Fibroblast of the aortic adventitia (primary cell): Measurements from ENCODE around the gene SNAPC2. TPM values are rescaled to one million over a fixed set of nuclear protein-coding genes. Genes with fewer than 3 reads are reported as not detected.
"Not testable (repeated sequence)": the region's sequence is repeated elsewhere in the genome, so short reads cannot be mapped to it uniquely, and the experiment has no call there.

Experiments
- DNase-seq: peaks from one replicate; pipeline ENCODE4 v3.0.0-alpha.2; 2010; ENCODE audit warnings: low read depth
- H3K4me3 ChIP-seq: 2 replicates; pipeline ENCODE4 v1.5.1; 2011; ENCODE audit warnings: low read depth, mild to moderate bottlenecking, control low read depth, low read length, moderate library complexity
- total RNA-seq: library from RNA; depleted of rRNA; stranded (reverse); fragments of >200 nt; gene quantifications from 2 replicates; pipeline ENCODE4 v1.2.3, GENCODE V29; 2012; ENCODE audit warnings: low replicate concordance
- TF ChIP-seq, protein P1 (sequence below): IDR thresholded peaks from 2 replicates; pipeline ENCODE4 v1.5.1; 2011; ENCODE audit warnings: mild to moderate bottlenecking, low read length, control low read depth, inconsistent platforms; ENCODE audit not compliant: insufficient read depth

Gene SNAPC2
- total RNA-seq, 1 donor: 27.8 TPM

- DNase-seq: no peak
- no peak overlapping the region for H3K4me3 ChIP-seq
- TF ChIP-seq, protein P1, sequence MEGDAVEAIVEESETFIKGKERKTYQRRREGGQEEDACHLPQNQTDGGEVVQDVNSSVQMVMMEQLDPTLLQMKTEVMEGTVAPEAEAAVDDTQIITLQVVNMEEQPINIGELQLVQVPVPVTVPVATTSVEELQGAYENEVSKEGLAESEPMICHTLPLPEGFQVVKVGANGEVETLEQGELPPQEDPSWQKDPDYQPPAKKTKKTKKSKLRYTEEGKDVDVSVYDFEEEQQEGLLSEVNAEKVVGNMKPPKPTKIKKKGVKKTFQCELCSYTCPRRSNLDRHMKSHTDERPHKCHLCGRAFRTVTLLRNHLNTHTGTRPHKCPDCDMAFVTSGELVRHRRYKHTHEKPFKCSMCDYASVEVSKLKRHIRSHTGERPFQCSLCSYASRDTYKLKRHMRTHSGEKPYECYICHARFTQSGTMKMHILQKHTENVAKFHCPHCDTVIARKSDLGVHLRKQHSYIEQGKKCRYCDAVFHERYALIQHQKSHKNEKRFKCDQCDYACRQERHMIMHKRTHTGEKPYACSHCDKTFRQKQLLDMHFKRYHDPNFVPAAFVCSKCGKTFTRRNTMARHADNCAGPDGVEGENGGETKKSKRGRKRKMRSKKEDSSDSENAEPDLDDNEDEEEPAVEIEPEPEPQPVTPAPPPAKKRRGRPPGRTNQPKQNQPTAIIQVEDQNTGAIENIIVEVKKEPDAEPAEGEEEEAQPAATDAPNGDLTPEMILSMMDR: no peak
These were observed 39.1 kb downstream of the SNAPC2 start for GRCh38 chr19:7959211-7959610.

DNA sequence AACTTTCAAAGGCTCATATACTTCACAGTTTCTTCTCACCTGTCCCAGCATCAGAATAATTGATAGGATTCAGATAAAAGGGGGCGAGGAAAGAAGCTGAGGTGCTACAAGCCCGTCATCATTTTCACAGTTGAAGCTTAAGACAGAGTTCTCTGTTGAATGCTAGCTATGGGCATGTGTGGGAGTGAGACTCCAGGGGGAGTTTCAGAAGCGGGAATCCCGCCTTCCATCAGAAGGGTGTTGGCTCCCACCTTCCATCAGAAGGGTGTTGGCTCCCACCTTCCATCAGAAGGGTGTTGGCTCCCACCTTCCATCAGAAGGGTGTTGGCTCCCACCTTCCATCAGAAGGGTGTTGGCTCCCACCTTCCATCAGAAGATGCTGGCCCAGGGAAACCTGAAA, 40.9 kb downstream of the SNAPC2 start:
- H3K4me3 ChIP-seq, DNase-seq: not testable (repeated sequence)

- no peak for DNase-seq
- H3K4me3 ChIP-seq: no peak overlapping the region
- TF ChIP-seq, protein P1: no peak
These were observed 41.9 kb downstream of the SNAPC2 start for GRCh38 chr19:7961920-7962626.

- no peak overlapping the region for H3K4me3 ChIP-seq
- no peak for DNase-seq
- TF ChIP-seq, protein P1: no peak
These were observed 42.6 kb downstream of the SNAPC2 start for GRCh38 chr19:7962644-7963268.

DNA sequence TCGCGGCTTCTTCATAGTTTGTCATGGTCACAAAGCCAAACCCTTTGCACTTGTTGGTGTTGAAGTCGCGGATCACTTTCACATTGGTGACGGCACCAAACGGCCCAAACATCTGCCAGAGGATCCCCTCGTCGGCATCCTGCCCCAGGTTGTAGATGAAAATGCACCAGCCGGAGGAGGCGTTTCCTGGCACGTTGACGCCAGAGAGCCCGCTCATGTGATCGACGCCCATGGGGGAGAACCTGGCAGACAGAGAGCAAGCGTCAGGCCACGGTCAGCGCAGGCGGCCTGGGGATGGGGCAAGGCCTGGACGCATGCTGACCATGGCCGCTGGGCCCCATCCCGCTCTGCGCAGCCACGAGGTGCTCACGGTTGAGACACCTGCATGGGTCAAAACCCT, 43.4 kb downstream of the SNAPC2 start:
- TF ChIP-seq, protein P1: no peak
- DNase-seq: no peak
- H3K4me3 ChIP-seq: no peak overlapping the region

GRCh38 chr19:7965259-7965841, 45.2 kb downstream of the SNAPC2 start:
- H3K4me3 ChIP-seq: no peak overlapping the region
- DNase-seq: no peak
- TF ChIP-seq, protein P1: no peak

GRCh38 chr19:7965921-7966665, 46.0 kb downstream of the SNAPC2 start:
- H3K4me3 ChIP-seq: no peak overlapping the region
- DNase-seq: no peak
- TF ChIP-seq, protein P1: no peak
